K562 (cell line): ENCODE data around the gene TRMT1. TPM values are rescaled to one million over a fixed set of nuclear protein-coding genes. Genes with fewer than 3 reads are reported as not detected.

Experiments
- AFF4 ChIP-seq: sonication (generic); formaldehyde crosslinking; IDR thresholded peaks from 2 replicates; pipeline ENCODE4 v1.8.0; 2023; ENCODE audit warnings: mild to moderate bottlenecking, missing genetic modification reagents
- FOSL1 ChIP-seq: fragments of 200-800 bp; sonication (Bioruptor generic); conservative IDR thresholded peaks from 2 replicates; pipeline ENCODE4 v1.6.1; 2016; ENCODE audit warnings: missing genetic modification characterization, missing compliant biosample characterization
- FOXA1 ChIP-seq: fragments of 450-650 bp; IDR thresholded peaks from 2 replicates; pipeline ENCODE4 v1.6.1; 2016; ENCODE audit warnings: mild to moderate bottlenecking, borderline replicate concordance
- HDAC1 ChIP-seq, 2 experiments: fragments of 450-650 bp; IDR thresholded peaks; 2 replicates each; pipeline ENCODE4 v1.6.1; 2016 to 2017; ENCODE audit warnings: inconsistent platforms in 1 of 2, mild to moderate bottlenecking in 1 of 2, moderate library complexity in 1 of 2
- KHSRP ChIP-seq: fragments of 450-650 bp; IDR thresholded peaks from 2 replicates; pipeline ENCODE4 v1.6.1; 2017
- MAZ ChIP-seq, 2 experiments: fragments of 450-650 bp in 1 of 2; sonication (generic) in 1 of 2; formaldehyde crosslinking; IDR thresholded peaks in 1 of 2; conservative IDR thresholded peaks in 1 of 2; 2 replicates each; pipeline versions ENCODE4 v1.4.0 to v1.5.0; 2020; ENCODE audit warnings: mild to moderate bottlenecking in 1 of 2, missing genetic modification reagents in 1 of 2
- NR2C2 ChIP-seq, 2 experiments: fragments of 200-800 bp in 1 of 2; sonication (Bioruptor generic) in 1 of 2; sonication (generic) in 1 of 2; formaldehyde crosslinking in 1 of 2; IDR thresholded peaks; 2 replicates each; pipeline versions ENCODE4 v1.6.1 to v1.8.0; 2016 to 2022; ENCODE audit warnings: mild to moderate bottlenecking in 1 of 2, missing compliant biosample characterization in 1 of 2, missing genetic modification characterization in 1 of 2, missing genetic modification reagents in 1 of 2
- NR4A1 ChIP-seq, 2 experiments: fragments of 250-450 bp in 1 of 2; fragments of 450-650 bp in 1 of 2; sonication (Bioruptor Pico) in 1 of 2; IDR thresholded peaks; 2 replicates each; pipeline versions ENCODE4 v1.4.0 to v1.6.1; 2016 to 2020; ENCODE audit warnings: mild to moderate bottlenecking in 2 of 2, missing compliant biosample characterization in 1 of 2, missing genetic modification characterization in 1 of 2, moderate library complexity in 1 of 2
- PCBP2 ChIP-seq: fragments of 200-400 bp; formaldehyde crosslinking; IDR thresholded peaks from 2 replicates; pipeline ENCODE4 v1.6.1; 2018; ENCODE audit warnings: low read length, low read depth, mild to moderate bottlenecking, moderate library complexity; ENCODE audit not compliant: poor library complexity, severe bottlenecking
- POU5F1 ChIP-seq: fragments of 150-350 bp; IDR thresholded peaks from 2 replicates; pipeline ENCODE4 v1.6.1; 2014; ENCODE audit warnings: borderline replicate concordance, low read length, low read depth, mild to moderate bottlenecking; ENCODE audit not compliant: partially characterized antibody
- RBBP5 ChIP-seq: fragments of 200-600 bp; sonication (generic); IDR thresholded peaks from 2 replicates; pipeline ENCODE4 v1.6.1; 2012; ENCODE audit warnings: borderline replicate concordance, mild to moderate bottlenecking, low read length, control low read depth, inconsistent platforms; ENCODE audit not compliant: insufficient read depth, poor library complexity, severe bottlenecking
- SMARCA5 ChIP-seq: fragments of 450-650 bp; IDR thresholded peaks from 2 replicates; pipeline ENCODE4 v1.6.1; 2016
- THAP7 ChIP-seq: fragments of 250-450 bp; sonication (Bioruptor Pico); IDR thresholded peaks from 2 replicates; pipeline ENCODE4 v1.5.0; 2021
- ZFP30 ChIP-seq: fragments of 250-450 bp; sonication (Bioruptor Pico); IDR thresholded peaks from 2 replicates; pipeline ENCODE4 v1.8.0; 2022; ENCODE audit warnings: moderate library complexity, mild to moderate bottlenecking, inconsistent platforms, borderline replicate concordance
- ZNF668 ChIP-seq: fragments of 250-450 bp; sonication (Bioruptor Pico); IDR thresholded peaks from 2 replicates; pipeline ENCODE4 v1.8.0; 2022; ENCODE audit warnings: mild to moderate bottlenecking, inconsistent platforms
- polyA plus RNA-seq, 8 experiments: library from polyadenylated mRNA; depleted of rRNA in 4 of 8; stranded (reverse) in 5 of 8; unstranded in 3 of 8; fragments of >200 nt; fragmentation: Nextera tagmentation in 2 of 8; fragmentation: Illumina TruSeq in 1 of 8; extraction: Ambion mirVana in 2 of 8; extraction: Trizol in 1 of 8; gene quantifications; 2 replicates each; pipeline versions ENCODE4 v1.2.1 to v1.2.3, GENCODE V29; 2011 to 2014; ENCODE audit warnings: inconsistent platforms in 1 of 8, missing spikeins in 1 of 8
- total RNA-seq, 7 experiments: library from RNA; depleted of rRNA in 6 of 7; stranded (reverse); fragments of >200 nt in 6 of 7; fragmentation: Illumina TruSeq in 2 of 7; extraction: Trizol in 2 of 7; gene quantifications; 2 replicates each; pipeline versions ENCODE4 v1.2.1 to v1.2.3, GENCODE V29; 2011 to 2021; ENCODE audit warnings: low replicate concordance in 1 of 7
- TF ChIP-seq, protein P1 (sequence below): sonication (generic); formaldehyde crosslinking; IDR thresholded peaks from 2 replicates; pipeline ENCODE4 v1.8.0; 2022; ENCODE audit warnings: missing genetic modification reagents, mild to moderate bottlenecking, borderline replicate concordance
- TF ChIP-seq, protein P2 (sequence below): fragments of 450-650 bp; formaldehyde crosslinking; IDR thresholded peaks from 2 replicates; pipeline ENCODE4 v1.4.0; 2020; ENCODE audit warnings: mild to moderate bottlenecking, moderate library complexity

TRMT1 gene
- total and polyA plus RNA-seq, 9 of the 15 experiments (the other 6 are each of a cell fraction or from before 2014, with no cell fraction given) = 5.8 to 158 (median 54.3) TPM

GRCh38 chr19:13150187-13150930 lies 33.8 kb upstream of the TRMT1 start, which contains the start of the genes IER2 and STX10 (continued):
- TF ChIP-seq HDAC1 (IDR thresholded peaks at IDR 0.05) (peak in 1 of 2 experiments; percentile 78; a peak in 1 of 4 replicates), SMARCA5 (0 out of 2 replicates have a peak, but pooled peaks have one; percentile 19), POU5F1 (no peak), MAZ (CRISPR knock-in tag; conservative IDR thresholded peaks at IDR 0.05 in 1 of 2, IDR thresholded peaks at IDR 0.05 in 1 of 2) (peak; percentile 93 to 97), RBBP5 (no peak), FOSL1 (tag) (peak; percentile 46), KHSRP (no peak), PCBP2 (no peak), ZFP30 (CRISPR knock-in tag) (no peak), NR4A1 (CRISPR knock-in tag; IDR thresholded peaks at IDR 0.05) (no peak), NR4A1 (tag; IDR thresholded peaks at IDR 0.05) (0 out of 2 replicates have a peak, but pooled peaks have one; percentile 44), THAP7 (CRISPR knock-in tag) (no peak), AFF4 (peak; percentile 6; the same call in 1 of the 2 replicates), ZNF668 (CRISPR knock-in tag) (no peak), FOXA1 (no peak), NR2C2 (CRISPR knock-in tag; IDR thresholded peaks at IDR 0.05) (peak; percentile 81; the same call in 1 of the 2 replicates), NR2C2 (tag; IDR thresholded peaks at IDR 0.05) (peak; percentile 91)
- TF ChIP-seq, protein P1, sequence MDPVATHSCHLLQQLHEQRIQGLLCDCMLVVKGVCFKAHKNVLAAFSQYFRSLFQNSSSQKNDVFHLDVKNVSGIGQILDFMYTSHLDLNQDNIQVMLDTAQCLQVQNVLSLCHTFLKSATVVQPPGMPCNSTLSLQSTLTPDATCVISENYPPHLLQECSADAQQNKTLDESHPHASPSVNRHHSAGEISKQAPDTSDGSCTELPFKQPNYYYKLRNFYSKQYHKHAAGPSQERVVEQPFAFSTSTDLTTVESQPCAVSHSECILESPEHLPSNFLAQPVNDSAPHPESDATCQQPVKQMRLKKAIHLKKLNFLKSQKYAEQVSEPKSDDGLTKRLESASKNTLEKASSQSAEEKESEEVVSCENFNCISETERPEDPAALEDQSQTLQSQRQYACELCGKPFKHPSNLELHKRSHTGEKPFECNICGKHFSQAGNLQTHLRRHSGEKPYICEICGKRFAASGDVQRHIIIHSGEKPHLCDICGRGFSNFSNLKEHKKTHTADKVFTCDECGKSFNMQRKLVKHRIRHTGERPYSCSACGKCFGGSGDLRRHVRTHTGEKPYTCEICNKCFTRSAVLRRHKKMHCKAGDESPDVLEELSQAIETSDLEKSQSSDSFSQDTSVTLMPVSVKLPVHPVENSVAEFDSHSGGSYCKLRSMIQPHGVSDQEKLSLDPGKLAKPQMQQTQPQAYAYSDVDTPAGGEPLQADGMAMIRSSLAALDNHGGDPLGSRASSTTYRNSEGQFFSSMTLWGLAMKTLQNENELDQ (CRISPR knock-in tag) = no peak; the same call in 1 of the 2 replicates
- TF ChIP-seq, protein P2, sequence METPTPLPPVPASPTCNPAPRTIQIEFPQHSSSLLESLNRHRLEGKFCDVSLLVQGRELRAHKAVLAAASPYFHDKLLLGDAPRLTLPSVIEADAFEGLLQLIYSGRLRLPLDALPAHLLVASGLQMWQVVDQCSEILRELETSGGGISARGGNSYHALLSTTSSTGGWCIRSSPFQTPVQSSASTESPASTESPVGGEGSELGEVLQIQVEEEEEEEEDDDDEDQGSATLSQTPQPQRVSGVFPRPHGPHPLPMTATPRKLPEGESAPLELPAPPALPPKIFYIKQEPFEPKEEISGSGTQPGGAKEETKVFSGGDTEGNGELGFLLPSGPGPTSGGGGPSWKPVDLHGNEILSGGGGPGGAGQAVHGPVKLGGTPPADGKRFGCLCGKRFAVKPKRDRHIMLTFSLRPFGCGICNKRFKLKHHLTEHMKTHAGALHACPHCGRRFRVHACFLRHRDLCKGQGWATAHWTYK = no peak
